ENCODE data around the gene LSM11.
A peak's percentile ranks its signal among the peaks of the same experiment; 100 is the strongest.

The LSM11 gene

DNA sequence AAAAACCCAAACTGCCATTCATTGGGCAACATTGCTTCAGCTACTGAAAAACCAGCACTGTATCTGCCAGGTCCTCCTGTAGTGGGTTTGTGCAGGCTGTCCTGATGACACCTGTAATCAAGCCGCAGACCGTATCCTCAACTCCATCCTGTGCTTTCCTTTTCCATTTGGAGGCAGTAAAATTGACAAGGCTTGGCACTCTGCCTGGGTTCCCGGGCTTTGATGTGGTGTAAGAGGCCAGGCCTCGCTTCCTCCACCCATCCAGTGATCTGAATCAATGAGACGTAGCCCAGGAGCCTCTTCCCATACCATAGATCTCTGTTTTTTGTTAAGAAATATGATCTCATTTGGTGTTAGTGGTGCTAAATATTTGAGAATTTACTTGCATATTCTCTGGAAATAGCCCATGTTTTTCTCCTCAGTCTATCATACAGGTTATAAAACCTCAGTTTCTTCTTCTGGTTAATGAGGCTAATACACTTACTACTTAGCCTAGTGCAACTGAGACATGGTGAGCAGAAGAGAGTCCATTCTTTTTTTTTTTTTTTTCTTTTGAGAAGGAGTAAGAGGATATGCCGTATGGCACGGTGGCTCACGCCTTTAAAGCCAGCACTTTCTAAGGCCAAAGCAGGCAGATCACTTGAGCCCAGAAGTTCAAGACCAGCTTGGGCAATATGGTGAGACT lies 34.8 kb downstream of the LSM11 start:
- DNase-seq = peak; percentile 74

DNA sequence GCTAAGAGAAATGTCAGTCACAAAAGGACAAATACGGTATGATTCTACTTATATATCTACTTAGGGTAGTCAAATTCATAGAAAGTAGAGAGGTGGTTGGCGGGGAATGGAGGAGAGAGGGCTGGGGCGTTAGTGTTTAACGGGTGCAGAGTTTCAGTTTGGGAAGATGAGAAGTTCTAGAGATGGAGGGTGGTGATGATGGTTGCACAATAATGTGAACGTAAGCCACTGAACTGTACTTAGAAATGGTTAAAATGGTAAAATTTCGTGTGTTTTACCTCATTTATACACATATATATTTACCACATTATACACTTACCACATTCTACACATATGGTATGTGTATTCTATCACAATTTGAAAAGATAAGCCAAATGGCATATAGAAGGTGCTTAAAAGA lies 35.7 kb downstream of the LSM11 start:
- DNase-seq = no peak

DNA sequence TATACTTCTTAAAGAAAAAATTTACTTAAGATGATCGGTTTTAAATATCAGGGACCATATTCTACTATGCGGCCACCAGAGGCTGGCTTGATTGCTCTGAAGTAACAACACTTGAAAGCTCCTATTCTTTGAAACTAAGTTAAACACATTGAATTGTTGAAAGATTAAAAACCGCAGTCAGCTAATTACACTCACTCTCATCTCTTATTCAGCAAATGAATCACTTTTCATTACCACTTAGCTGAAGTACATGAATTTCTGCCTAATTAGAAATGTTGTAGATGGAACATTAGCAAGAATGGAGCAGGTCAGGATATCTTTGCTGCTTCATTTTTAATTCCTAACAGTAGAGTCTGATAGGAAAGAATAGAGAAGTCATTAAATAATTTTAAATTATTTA lies 42.3 kb downstream of the LSM11 start:
- no peak for DNase-seq

DNA sequence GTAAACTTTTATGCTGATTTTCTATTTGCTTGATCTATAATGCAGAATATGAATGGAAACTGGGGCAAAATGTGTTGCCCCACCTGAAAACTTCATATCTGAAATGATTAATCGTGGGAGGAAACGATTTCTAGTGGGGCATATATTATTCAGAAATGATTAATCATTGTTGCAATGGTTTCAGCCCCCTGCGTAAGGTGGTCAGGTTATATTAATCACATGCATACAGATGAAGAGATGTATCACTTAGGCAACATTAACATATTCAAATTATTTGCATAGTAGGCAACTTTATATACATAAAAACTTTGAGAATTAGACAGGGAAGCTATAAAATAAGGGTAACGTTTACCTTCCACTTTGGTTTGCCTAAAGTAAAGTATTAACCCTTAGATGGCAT lies 49.8 kb downstream of the LSM11 start:
- no peak for DNase-seq

DNA sequence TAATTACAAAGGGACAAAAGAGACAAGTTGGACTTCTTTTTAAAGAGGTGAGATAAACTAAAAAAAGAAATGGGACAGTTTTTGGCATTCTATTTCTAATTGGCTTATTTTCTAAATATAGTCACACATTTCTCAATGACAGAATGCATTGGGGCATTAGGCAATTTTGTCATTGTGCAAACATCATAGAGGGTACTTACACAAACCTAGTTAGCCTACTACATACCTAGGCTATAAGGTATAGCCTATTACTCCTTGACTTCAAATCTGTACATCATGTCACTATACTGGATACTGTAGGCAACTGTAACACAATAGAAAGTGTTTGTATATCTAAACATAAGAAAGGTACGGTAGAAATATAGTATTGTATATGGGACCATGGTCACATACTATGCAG lies 56.1 kb downstream of the LSM11 start:
- no peak for DNase-seq

DNA sequence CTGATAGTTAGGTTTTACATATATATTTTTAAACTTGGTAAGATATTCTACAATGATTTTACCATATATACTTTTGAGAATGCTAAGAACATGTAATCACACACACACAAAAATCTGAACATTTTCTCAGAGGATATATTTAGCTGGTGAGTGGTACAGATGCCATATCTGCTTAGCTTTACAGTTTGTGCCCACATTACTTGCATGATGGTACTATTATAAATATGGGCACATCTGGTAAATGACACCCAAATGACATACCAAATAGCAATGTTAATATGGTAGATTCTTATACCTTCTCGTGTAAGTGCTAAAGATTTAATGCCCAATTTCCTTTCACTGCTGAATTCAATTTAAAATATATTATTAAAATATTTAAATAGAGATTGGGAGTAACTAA lies 56.6 kb downstream of the LSM11 start:
- no peak for DNase-seq

DNA sequence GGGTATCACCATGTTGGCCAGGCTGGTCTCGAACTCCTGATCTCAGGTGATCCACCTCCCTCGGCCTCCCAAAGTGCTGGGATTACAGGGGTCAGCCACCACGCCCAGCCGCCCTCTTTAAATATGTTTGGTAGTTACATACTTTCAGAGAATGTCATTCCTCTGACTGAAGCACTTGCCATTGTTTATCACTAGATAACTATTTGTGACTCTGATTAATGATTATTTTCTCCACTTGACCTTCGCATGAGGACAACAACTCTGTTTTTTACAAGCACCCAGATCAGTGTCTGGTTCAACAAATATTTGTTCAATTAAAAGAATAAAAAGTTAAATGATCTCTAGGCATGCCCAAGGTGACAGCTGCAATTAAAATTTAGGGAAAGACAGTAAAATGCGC lies 59.2 kb downstream of the LSM11 start:
- DNase-seq = no peak

DNA sequence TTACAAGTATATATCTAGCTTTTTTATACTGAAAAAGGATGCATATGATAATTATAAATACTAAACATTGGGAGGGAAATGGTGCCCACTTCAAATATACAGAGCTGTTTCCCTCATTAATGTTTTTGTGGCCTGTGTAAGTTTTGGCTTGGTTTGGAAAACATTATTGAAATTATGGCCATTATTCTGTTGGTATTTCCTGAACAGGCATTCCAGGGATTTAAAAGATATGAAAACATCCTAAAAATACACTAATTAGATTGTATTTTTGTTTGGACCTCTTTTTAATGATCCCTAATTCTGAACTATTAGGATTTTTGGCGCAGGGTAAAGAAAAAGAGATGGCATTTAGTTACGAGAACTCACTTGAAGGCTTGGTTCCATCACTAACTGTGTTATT lies 64.5 kb downstream of the LSM11 start:
- no peak for DNase-seq

All from fibroblast of upper back skin (primary cell).